Renal cortical epithelial cell (primary cell): Measurements from ENCODE around the gene GALNT9. TPM values are rescaled to one million over a fixed set of nuclear protein-coding genes. Genes with fewer than 3 reads are reported as not detected.
"Not testable (repeated sequence)": the region's sequence is repeated elsewhere in the genome, so short reads cannot be mapped to it uniquely, and the experiment has no call there.

ENCODE experiments used
- DNase-seq: peaks from one replicate; pipeline ENCODE4 v3.0.0-alpha.2; 2011; ENCODE audit warnings: low read depth
- total RNA-seq: library from RNA; depleted of rRNA; stranded (reverse); fragments of >200 nt; gene quantifications from 2 replicates; pipeline ENCODE4 v1.2.3, GENCODE V29; 2014

Gene GALNT9
- total RNA-seq, 1 donor from 2014 or later: 4.2 TPM

GRCh38 chr12:132252981-132253380 is 76.4 kb downstream of the GALNT9 start:
- DNase-seq: not testable (repeated sequence)

GRCh38 chr12:132251741-132252490 is 77.5 kb downstream of the GALNT9 start:
- no peak for DNase-seq

GRCh38 chr12:132251310-132251709 is 78.1 kb downstream of the GALNT9 start:
- no peak for DNase-seq

DNA sequence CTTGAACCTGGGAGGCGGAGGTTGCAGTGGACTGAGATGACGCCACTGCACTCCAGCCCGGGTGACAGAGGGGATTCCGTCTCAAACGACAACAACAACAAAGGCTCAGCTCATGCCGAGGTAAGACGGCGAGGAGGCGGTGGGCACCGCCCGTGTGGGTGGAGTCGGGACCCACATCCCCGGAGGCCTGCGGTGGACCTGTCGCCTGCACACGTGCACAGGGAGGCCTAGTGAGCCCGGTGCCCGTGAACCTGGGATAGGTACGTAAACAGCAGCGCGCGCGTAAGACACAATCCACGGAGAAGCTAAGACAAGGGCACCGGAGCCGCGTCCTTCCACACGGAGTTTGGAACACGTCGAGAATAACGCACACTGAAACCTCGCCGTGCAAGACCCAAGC is 78.7 kb downstream of the GALNT9 start:
- no peak for DNase-seq

DNA sequence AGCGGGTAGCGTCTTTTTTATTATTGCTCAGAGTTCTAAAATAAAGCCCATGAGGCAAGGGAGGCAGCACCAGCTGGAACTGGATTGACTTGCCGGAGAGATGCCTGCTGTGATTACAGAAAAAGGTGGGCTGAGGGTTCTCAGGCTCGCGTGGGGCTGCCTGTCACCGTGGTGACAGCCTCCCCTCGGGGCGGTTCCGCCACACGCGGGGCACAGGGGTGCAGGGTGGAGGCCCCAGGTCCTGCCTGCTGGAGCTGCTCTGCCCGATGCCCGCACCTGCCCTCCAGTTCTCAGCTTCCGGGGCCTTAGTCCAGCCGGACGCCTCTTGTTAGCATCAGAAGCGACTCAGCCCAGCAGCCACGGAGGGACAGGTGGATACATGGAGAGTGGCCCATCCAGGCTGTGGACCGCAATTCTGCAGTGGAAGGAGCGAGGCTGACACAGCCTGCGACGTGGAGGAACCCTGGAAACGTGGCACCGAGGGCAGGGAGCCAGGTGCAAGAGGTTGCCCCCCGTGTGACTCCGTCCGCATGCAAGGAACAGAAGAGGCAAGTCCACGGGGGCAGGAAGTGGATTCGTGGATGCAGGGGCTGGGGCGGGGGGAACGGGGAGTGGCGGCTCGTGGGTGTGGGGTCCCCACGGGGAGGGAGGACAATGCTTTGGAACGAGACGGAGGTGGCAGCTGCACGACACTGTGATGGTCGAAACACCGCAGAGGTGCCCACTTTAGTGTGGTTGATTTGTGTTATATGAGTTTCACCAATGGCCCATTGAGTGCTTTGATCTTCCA is 79.5 kb downstream of the GALNT9 start:
- DNase-seq: no peak

DNA sequence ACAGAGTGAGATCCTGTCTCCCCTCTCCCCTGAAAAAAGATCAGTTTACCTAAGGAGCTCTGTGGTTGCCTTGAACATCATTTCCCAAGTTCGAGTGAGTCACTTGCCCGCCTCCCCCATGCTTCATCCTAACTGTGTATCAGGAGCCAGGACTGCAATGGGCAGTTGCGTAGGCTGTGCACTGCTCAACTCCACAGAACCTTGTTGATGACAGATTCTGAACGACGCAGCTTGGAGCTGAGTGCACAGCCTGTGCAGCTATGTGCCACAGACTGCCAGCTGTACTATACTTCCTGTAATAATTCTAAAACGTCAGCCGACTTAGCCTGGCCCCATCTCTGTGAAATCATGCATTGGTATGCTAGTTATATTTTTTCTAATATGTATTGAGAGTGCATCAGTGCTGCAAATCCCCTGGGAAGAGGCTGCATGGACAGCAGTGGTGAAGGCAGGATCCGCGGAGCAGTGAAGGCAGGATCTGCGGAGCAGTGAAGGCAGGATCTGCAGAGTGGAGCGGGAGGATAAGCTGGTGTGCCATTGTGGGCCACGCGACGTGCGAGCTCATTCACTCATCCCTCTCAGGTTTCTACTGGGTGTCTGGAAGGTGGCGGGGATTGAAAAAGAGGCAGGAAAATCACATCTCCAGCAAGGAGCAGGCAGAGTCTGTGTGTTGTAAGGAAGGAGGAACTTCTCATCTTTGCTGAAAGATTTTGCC is 80.8 kb downstream of the GALNT9 start:
- no peak for DNase-seq

DNA sequence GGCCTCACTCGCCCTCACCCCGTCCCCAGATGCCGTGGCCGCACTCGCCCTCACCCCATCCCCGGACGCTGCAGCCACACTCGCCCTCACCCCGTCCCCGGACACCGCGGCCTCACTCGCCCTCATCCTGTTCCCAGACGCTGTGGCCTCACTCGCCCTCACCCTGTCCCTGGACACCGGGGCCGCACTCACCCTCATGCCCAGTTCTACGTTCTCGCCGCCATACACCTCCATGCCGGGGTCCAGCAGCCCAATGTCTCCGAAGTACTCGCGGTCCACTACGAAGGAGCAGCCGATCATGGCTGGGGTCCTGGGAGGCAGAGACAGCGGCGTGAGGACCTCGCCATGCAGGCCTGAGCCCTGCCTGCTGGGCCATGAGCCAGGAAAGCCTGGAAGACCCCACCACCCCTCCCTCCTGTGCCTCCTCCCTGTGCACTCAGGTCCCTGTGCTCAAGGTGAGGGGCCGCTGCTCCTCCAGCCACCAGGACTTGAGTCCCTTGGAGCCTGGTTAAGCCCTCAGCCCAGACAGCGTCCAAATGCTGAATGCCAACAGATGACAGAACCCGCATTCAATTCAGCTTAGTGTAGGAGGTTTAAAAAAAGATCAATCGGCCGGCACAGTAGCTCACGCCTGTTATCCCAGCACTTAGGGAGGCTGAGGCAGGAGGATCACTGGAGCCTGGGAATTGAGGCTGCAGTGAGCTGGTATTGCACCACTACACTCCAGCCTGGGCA is 81.5 kb downstream of the GALNT9 start:
- DNase-seq: no peak

DNA sequence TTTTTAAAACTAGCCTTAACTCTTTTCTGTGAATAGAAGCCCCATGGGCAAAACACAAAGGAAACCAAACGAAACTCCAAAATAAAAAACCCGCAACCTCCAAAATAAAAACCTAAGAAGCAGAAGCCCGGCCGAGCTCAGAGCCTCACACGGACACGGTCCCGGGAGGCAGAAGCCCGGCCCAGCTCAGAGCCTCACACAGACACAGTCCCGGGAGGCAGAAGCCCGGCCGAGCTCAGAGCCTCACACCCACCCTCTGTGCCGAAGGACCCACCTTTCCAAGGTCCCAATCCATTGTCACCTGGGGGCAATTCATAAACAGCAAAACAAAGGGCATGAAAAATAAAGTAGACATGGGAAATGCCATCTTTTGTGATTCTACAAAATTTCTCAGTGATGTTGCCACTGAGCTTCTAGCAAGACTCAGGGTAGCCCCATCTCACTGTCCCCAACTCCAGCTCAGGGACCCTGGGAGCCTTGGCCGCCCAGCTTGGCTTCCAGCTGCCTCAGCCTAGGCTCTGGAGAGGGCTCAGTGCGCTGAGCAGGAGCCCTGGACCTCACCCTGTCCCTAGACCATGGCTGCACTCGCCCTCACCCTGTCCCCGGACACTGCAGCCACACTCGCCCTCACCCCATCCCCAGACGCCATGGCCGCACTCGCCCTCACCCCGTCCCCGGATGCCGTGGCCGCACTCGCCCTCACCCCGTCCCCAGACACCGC is 82.2 kb downstream of the GALNT9 start:
- DNase-seq: no peak

DNA sequence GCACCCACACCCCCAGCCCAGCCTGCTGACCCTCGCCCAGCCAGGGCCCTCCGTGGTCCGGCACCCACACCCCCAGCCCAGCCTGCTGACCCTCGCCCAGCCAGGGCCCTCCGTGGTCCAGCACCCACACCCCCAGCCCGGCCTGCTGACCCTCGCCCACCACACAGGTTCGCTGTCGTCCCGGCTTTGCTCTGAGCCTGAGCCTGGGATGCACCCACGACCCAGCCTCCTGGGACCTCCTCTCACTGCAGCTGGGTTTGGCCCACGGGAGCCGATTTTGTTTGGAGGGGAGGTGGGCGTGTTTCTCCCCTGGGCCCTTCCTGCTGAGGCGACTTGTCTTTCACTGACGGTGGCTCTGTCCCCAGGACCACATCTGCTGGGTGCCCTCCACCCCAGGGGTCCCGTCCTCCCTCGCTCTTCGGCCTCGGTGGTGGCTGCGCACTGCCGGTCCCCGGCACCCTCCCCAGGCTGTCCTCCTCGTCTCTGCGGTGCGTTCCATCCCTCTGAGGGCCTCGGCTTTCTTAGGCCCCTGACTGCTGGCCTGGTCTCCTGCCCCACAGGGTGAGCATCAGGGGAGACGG is 83.8 kb downstream of the GALNT9 start:
- DNase-seq: no peak

- DNase-seq: no peak
Observed at GRCh38 chr12:132244724-132245295, 84.6 kb downstream of the GALNT9 start.

- no peak for DNase-seq
Observed at GRCh38 chr12:132243596-132244310, 85.6 kb downstream of the GALNT9 start.

DNA sequence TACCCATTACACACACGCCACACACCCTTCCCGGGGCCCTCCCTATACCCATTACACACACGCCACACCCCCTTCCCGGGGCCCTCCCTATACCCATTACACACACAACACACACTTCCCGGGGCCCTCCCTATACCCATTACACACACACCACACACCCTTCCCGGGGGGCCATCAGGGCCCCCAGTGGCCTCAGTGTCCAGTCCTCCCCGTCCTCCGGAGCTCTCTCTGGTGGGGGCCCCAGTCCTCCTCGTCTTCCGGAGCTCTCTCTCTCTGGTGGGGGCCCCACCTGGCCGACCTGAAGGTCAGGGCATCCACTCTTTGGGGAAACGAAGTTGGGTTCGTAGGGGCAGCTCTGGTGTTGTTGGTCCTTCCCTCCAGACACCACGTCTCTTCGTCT is 86.2 kb downstream of the GALNT9 start:
- not testable (repeated sequence) for DNase-seq

DNA sequence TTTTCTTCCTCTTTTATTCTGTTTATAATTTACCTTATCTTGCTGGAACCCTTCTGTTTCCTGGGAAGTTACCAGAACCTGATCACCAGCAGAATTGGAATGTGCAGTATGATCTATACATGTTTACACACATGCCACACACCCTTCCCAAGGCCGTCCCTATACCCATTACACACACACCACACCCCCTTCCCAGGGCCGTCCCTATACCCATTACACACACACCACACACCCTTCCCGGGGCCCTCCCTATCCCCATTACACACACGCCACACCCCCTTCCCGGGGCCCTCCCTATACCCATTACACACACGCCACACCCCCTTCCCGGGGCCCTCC is 88.8 kb downstream of the GALNT9 start:
- not testable (repeated sequence) for DNase-seq

DNA sequence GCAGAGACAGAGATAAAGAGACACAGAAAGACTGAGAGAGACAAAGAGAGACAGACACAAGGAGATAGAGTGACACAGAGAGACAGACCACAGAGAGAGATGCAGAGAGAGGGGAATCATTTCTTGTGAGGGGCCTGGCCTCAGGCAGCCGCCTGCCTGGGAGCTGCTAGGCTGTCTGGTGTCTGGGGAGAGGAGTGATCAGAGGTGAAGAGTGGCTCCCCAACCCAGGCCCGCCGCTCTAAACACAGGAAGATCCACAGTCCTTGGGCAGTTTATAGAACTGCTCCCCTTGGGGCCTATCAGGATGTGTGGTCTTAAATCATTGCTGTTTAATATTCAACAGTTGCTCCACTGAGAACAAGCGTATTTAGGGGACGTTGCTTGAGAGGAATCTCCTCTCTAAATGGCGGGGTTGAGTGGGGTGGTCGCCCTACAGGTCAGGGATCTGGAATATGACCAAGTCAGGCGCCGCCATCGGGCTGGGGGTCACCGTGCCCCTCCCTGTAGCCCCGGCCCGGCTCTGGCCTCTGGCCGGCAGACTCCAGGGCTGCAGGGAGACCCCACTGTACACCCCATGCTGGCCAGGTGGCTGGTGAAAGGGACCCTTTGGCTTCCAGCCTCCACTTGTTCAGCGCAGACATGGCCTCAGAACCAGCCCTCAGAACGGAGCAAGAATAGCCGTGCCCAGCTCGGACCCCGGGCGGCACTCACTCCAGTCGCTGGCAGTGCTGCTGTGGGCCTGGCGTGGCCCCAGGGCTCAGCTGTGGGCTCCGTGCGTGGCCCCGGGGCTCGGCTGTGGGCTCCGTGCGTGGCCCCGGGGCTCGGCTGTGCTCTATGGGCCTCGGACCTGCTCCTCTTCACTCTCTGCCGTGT is 89.4 kb downstream of the GALNT9 start:
- DNase-seq: no peak

- DNase-seq: no peak
Observed at GRCh38 chr12:132239392-132239791, 90.0 kb downstream of the GALNT9 start.

DNA sequence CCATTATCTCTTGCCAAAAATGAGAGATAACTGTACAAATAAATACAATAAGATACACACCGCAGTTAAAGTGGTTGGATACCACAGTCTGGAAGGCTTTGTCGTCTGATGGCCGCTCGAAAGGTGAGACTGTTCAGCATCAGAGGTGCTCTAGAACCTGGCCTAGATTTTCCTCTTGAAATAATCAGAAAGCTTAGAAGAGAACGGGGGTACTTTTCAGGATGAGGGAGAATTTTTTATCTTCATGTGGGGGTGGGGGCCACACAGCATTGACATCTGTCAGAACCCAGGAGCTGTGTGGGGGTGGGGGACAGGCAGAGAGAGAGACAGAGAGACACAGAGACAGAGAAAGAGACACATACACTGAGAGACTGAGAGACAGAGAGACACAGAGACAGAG is 90.5 kb downstream of the GALNT9 start:
- DNase-seq: no peak

GRCh38 chr12:132238488-132238854 is 90.9 kb downstream of the GALNT9 start:
- DNase-seq: no peak

DNA sequence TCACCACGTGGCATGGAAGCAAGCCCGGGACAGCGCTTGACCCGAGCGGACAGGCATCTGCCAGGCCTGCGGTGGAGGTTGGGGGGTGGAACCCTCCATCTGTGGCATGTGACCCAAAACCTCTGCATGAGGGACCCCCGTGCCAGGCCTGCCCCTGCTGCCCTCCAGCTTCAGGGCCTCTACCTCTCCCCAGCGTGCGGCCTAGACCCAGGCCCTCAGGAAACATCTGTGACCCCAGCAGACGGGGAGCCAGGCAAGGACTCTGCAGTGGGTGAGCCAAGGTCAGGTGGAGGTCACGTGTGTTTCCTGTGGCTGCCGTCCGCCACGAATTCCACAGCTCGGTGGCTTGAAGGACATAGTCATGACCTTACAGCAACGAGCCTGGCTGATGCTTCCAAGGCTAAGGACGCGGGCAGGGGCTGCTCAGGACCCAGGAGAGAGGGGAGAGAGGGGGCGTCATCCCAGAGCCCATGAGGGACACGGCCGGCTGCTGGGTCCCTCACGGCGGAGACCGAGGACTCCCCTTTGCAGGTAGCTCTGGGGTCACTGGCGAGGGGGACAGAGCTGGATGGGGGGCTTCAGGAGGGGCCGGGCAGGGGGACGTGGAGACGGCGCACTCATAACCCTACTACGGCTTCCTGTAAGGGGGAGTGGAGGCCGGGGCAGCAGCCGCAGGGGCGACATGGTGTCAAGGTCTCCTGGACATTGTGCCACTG is 91.5 kb downstream of the GALNT9 start:
- no peak for DNase-seq
